GM20000 (cell line): ENCODE measurements around the gene BTBD9.

Experiments
- DNase-seq: peaks from one replicate; pipeline ENCODE4 v3.0.0; 2012; ENCODE audit warnings: low spot score
- CTCF ChIP-seq: IDR thresholded peaks from 2 replicates; pipeline ENCODE4 v1.5.1; 2012; ENCODE audit warnings: mild to moderate bottlenecking, control low read depth; ENCODE audit errors: extremely low read depth, missing control alignments

Gene BTBD9

GRCh38 chr6:38179300-38179699, 460.4 kb downstream of the BTBD9 start:
- no peak for TF ChIP-seq CTCF
- DNase-seq = no peak

GRCh38 chr6:38178584-38178886, 461.2 kb downstream of the BTBD9 start:
- DNase-seq = no peak
- TF ChIP-seq CTCF = no peak

GRCh38 chr6:38177882-38178583, 461.7 kb downstream of the BTBD9 start:
- DNase-seq = no peak
- no peak for TF ChIP-seq CTCF

GRCh38 chr6:38176797-38177751, 462.7 kb downstream of the BTBD9 start:
- no peak for TF ChIP-seq CTCF
- DNase-seq = no peak

GRCh38 chr6:38175786-38176185, 463.9 kb downstream of the BTBD9 start:
- no peak for TF ChIP-seq CTCF
- no peak for DNase-seq

GRCh38 chr6:38174806-38175495, 464.8 kb downstream of the BTBD9 start:
- DNase-seq = no peak
- TF ChIP-seq CTCF = no peak

- DNase-seq = no peak
- TF ChIP-seq CTCF = no peak
Measured at GRCh38 chr6:38174315-38174714, 465.4 kb downstream of the BTBD9 start.
